Sigmoid colon (tissue), 4 donors: ENCODE data around the gene PRKCZ.

Source experiments
- CTCF ChIP-seq, 4 experiments: fragments of 450-650 bp in 3 of 4; fragments of 200-600 bp in 1 of 4; IDR thresholded peaks; one replicate each; pipeline ENCODE4 v1.5.1; 2016 to 2019; ENCODE audit warnings: antibody characterized with exemption in 4 of 4, mild to moderate bottlenecking in 3 of 4, moderate library complexity in 2 of 4
- EP300 ChIP-seq, 4 donors: sonication (generic); formaldehyde crosslinking; IDR thresholded peaks; one replicate each; pipeline ENCODE4 v1.6.1; 2017; ENCODE audit warnings: antibody characterized with exemption in 4 of 4
- POLR2A ChIP-seq, 2 donors: fragments of 450-650 bp; IDR thresholded peaks; one replicate each; pipeline ENCODE4 v1.6.1; 2016; ENCODE audit warnings: antibody characterized with exemption in 2 of 2, mild to moderate bottlenecking in 2 of 2, moderate library complexity in 2 of 2
- POLR2AphosphoS5 ChIP-seq, 4 donors: sonication (generic); formaldehyde crosslinking; IDR thresholded peaks; one replicate each; pipeline ENCODE4 v1.6.1; 2017; ENCODE audit warnings: antibody characterized with exemption in 4 of 4

GRCh38 chr1:2160451-2161300 is 110.5 kb downstream of the PRKCZ start:
- TF ChIP-seq CTCF (IDR thresholded peaks at IDR 0.05) (no peak), EP300 (IDR thresholded peaks at IDR 0.05) (no peak), POLR2A (IDR thresholded peaks at IDR 0.05) (no peak), POLR2AphosphoS5 (IDR thresholded peaks at IDR 0.05) (no peak)
